ENCODE results near the gene POU3F2. TPM values are rescaled to one million over a fixed set of nuclear protein-coding genes. Genes with fewer than 3 reads are reported as not detected.

POU3F2 gene
- polyA plus RNA-seq, 3 donors: not detected

- no peaks in the 10 kb centered on the region for H4K20me1 ChIP-seq (ENCODE audit: insufficient read depth, low read length)
- TF ChIP-seq CTCF (IDR thresholded peaks at IDR 0.05): no peak
- no peaks in the 10 kb centered on the region for H3K9me3 ChIP-seq (replicated peaks in 1 of 2; ENCODE audit: control insufficient read depth in 1 of 2, insufficient read depth in 1 of 2, low read length in 2 of 2)
- Mint-ChIP-seq H3K4me3 (no peak overlapping the region), H3K27me3 (ENCODE audit: low read depth in 3 of 3) (no peaks in the 10 kb centered on the region), H3K4me1 (no peaks in the 10 kb centered on the region), H3K27ac (peak overlapping the region in 1 of 7 donors; percentile 68), H3K9me3 (peaks cover 0 to 3% (median 0%) of the 10 kb centered on the region in 7 donors), H3K36me3 (peaks cover 34 to 38% of the 10 kb centered on the region in 2 donors)
- H3K27me3 ChIP-seq (ENCODE audit: control insufficient read depth in 2 of 2, insufficient read depth in 2 of 2, low read length in 2 of 2): no peaks in the 10 kb centered on the region
- no peak overlapping the region for H2AFZ ChIP-seq (ENCODE audit: insufficient read depth, low read depth, low read length, poor library complexity, severe bottlenecking)
- H3K36me3 ChIP-seq (replicated peaks in 1 of 2; ENCODE audit: control insufficient read depth in 1 of 2, insufficient read depth in 2 of 2, low read length in 2 of 2): peaks cover 13 to 18% of the 10 kb centered on the region in 2 donors
- no peak overlapping the region for H3K9ac ChIP-seq (ENCODE audit: insufficient read depth, low read length, poor library complexity, severe bottlenecking)
- no peaks in the 10 kb centered on the region for H3K4me1 ChIP-seq (ENCODE audit: control insufficient read depth in 1 of 2, insufficient read depth in 2 of 2, low read length in 2 of 2)
- H3K4me2 ChIP-seq (replicated peaks; ENCODE audit: extremely low read depth, low read length, poor library complexity, severe bottlenecking): no peak overlapping the region
- intact Hi-C loops (cut with micrococcal nuclease): no loop called here
- no peak overlapping the region for H3K4me3 ChIP-seq (replicated peaks in 1 of 3; ENCODE audit: low read depth in 2 of 3, low read length in 3 of 3)
- H3K27ac ChIP-seq (ENCODE audit: low read depth in 1 of 2, low read length in 2 of 2): no peak overlapping the region
- H3K79me2 ChIP-seq (ENCODE audit: insufficient read depth, low read length): no peaks in the 10 kb centered on the region
- no peak for DNase-seq
- no CpG with 5 or more reads among the region's 3 CpGs for WGBS (ENCODE audit: insufficient coverage)
These were observed 51.0 kb downstream of the POU3F2 start for GRCh38 chr6:98885330-98885729.

- no peak overlapping the region for H3K4me3 ChIP-seq (replicated peaks in 1 of 3; ENCODE audit: low read depth in 2 of 3, low read length in 3 of 3)
- H3K79me2 ChIP-seq (ENCODE audit: insufficient read depth, low read length): no peaks in the 10 kb centered on the region
- H3K36me3 Mint-ChIP-seq: peaks cover 39 to 48% of the 10 kb centered on the region in 2 donors
- H3K27me3 ChIP-seq (ENCODE audit: control insufficient read depth in 2 of 2, insufficient read depth in 2 of 2, low read length in 2 of 2): no peaks in the 10 kb centered on the region
- H3K27me3 Mint-ChIP-seq (ENCODE audit: low read depth in 3 of 3): no peaks in the 10 kb centered on the region
- no peak overlapping the region for H2AFZ ChIP-seq (ENCODE audit: insufficient read depth, low read depth, low read length, poor library complexity, severe bottlenecking)
- H3K9me3 ChIP-seq (replicated peaks in 1 of 2; ENCODE audit: control insufficient read depth in 1 of 2, insufficient read depth in 1 of 2, low read length in 2 of 2): no peaks in the 10 kb centered on the region
- H3K36me3 ChIP-seq (replicated peaks in 1 of 2; ENCODE audit: control insufficient read depth in 1 of 2, insufficient read depth in 2 of 2, low read length in 2 of 2): peaks cover 23 to 26% of the 10 kb centered on the region in 2 donors
- no peak overlapping the region for H3K4me3 Mint-ChIP-seq
- no peaks in the 10 kb centered on the region for H4K20me1 ChIP-seq (ENCODE audit: insufficient read depth, low read length)
- no peak for TF ChIP-seq CTCF (IDR thresholded peaks at IDR 0.05)
- intact Hi-C loops (cut with micrococcal nuclease): no loop called here
- H3K4me2 ChIP-seq (replicated peaks; ENCODE audit: extremely low read depth, low read length, poor library complexity, severe bottlenecking): no peak overlapping the region
- H3K9ac ChIP-seq (ENCODE audit: insufficient read depth, low read length, poor library complexity, severe bottlenecking): no peak overlapping the region
- 100% methylated on average over 2 of the region's 3 CpGs for WGBS (ENCODE audit: insufficient coverage)
- H3K4me1 ChIP-seq (ENCODE audit: control insufficient read depth in 1 of 2, insufficient read depth in 2 of 2, low read length in 2 of 2): no peaks in the 10 kb centered on the region
- peaks cover 0 to 3% (median 0%) of the 10 kb centered on the region in 7 donors for H3K9me3 Mint-ChIP-seq
- H3K4me1 Mint-ChIP-seq: no peaks in the 10 kb centered on the region
- DNase-seq: no peak
- no peak overlapping the region for H3K27ac Mint-ChIP-seq
- no peak overlapping the region for H3K27ac ChIP-seq (ENCODE audit: low read depth in 1 of 2, low read length in 2 of 2)
These were observed 53.3 kb downstream of the POU3F2 start for GRCh38 chr6:98887650-98888049.

Other genes with a start within 250 kb of the POU3F2 start
- 10 to 100 TPM in 1 of 3 donors, 1 to 10 TPM in 2; 5.7 to 10.9 (median 8.6) TPM for gene FBXL4, start 113.4 kb downstream of the POU3F2 start, polyA plus RNA-seq

Data from CD14-positive monocyte (primary cell).